ENCODE results near the gene EFNA5.

The EFNA5 gene

GRCh38 chr5:107337281-107337680 is 333.5 kb downstream of the EFNA5 start:
- no peak for DNase-seq
- H3K4me3 ChIP-seq (ENCODE audit: low read depth, low read length): no peak overlapping the region
- no peaks in the 10 kb centered on the region for H3K36me3 ChIP-seq
- H3K27me3 ChIP-seq (ENCODE audit: insufficient read depth, low read depth, severe bottlenecking): no peaks in the 10 kb centered on the region
- H3K27ac ChIP-seq: no peak overlapping the region
- no peak for TF ChIP-seq CTCF (IDR thresholded peaks at IDR 0.05; ENCODE audit: low read depth, low read length)
- no peaks in the 10 kb centered on the region for H3K9me3 ChIP-seq (ENCODE audit: severe bottlenecking)

GRCh38 chr5:107331882-107332281 is 338.9 kb downstream of the EFNA5 start:
- no peak for DNase-seq

GRCh38 chr5:107331312-107331711 is 339.4 kb downstream of the EFNA5 start:
- H3K27ac ChIP-seq: no peak overlapping the region
- TF ChIP-seq CTCF (IDR thresholded peaks at IDR 0.05; ENCODE audit: low read depth, low read length): no peak

More at GRCh38 chr5:107331882-107332281, 338.9 kb downstream of the EFNA5 start:
- TF ChIP-seq CTCF (IDR thresholded peaks at IDR 0.05; ENCODE audit: low read depth, low read length): no peak
- Histone ChIP-seq H3K36me3 (no peaks in the 10 kb centered on the region), H3K4me3 (ENCODE audit: low read depth, low read length) (no peak overlapping the region), H3K9me3 (ENCODE audit: severe bottlenecking) (no peaks in the 10 kb centered on the region), H3K27ac (no peak overlapping the region), H3K27me3 (ENCODE audit: insufficient read depth, low read depth, severe bottlenecking) (no peaks in the 10 kb centered on the region)

GRCh38 chr5:107330903-107331302 is 339.8 kb downstream of the EFNA5 start:
- no peak for TF ChIP-seq CTCF (IDR thresholded peaks at IDR 0.05; ENCODE audit: low read depth, low read length)
- no peaks in the 10 kb centered on the region for H3K9me3 ChIP-seq (ENCODE audit: severe bottlenecking)
- H3K4me3 ChIP-seq (ENCODE audit: low read depth, low read length): no peak overlapping the region
- H3K27me3 ChIP-seq (ENCODE audit: insufficient read depth, low read depth, severe bottlenecking): no peaks in the 10 kb centered on the region
- H3K27ac ChIP-seq: no peak overlapping the region
- H3K36me3 ChIP-seq: no peaks in the 10 kb centered on the region
- no peak for DNase-seq

More at GRCh38 chr5:107331312-107331711, 339.4 kb downstream of the EFNA5 start:
- no peak for DNase-seq
- Histone ChIP-seq H3K9me3 (ENCODE audit: severe bottlenecking) (no peaks in the 10 kb centered on the region), H3K4me3 (ENCODE audit: low read depth, low read length) (no peak overlapping the region), H3K27me3 (ENCODE audit: insufficient read depth, low read depth, severe bottlenecking) (no peaks in the 10 kb centered on the region), H3K36me3 (no peaks in the 10 kb centered on the region)

- Histone ChIP-seq H3K4me3 (ENCODE audit: low read depth, low read length) (no peak overlapping the region), H3K36me3 (no peaks in the 10 kb centered on the region), H3K9me3 (ENCODE audit: severe bottlenecking) (no peaks in the 10 kb centered on the region), H3K27me3 (ENCODE audit: insufficient read depth, low read depth, severe bottlenecking) (no peaks in the 10 kb centered on the region), H3K27ac (no peak overlapping the region)
- no peak for DNase-seq
- TF ChIP-seq CTCF (IDR thresholded peaks at IDR 0.05; ENCODE audit: low read depth, low read length): no peak
These were observed 340.9 kb downstream of the EFNA5 start for GRCh38 chr5:107329850-107330249.

Data from WERI-Rb-1 (cell line).